Retinal pigment epithelial cell (primary cell): ENCODE data around the gene NMNAT2.

Source experiments
- DNase-seq: peaks from one replicate; pipeline ENCODE4 v3.0.0-alpha.2; 2010; ENCODE audit warnings: low read depth
- H3K4me3 ChIP-seq: 2 replicates; pipeline ENCODE4 v1.5.1; 2011; ENCODE audit warnings: mild to moderate bottlenecking, low read length, control low read depth, moderate library complexity
- CTCF ChIP-seq: conservative IDR thresholded peaks from 2 replicates; pipeline ENCODE4 v1.5.1; 2011; ENCODE audit warnings: low read depth, low read length, control low read depth, inconsistent platforms

The NMNAT2 gene

GRCh38 chr1:183331091-183331742, 87.0 kb downstream of the NMNAT2 start:
- no peak for DNase-seq
- no peak overlapping the region for H3K4me3 ChIP-seq
- peak; percentile 18 for TF ChIP-seq CTCF

GRCh38 chr1:183330335-183330734, 87.8 kb downstream of the NMNAT2 start:
- no peak for TF ChIP-seq CTCF
- no peak for DNase-seq

GRCh38 chr1:183328371-183328770, 89.8 kb downstream of the NMNAT2 start:
- no peak for DNase-seq
- H3K4me3 ChIP-seq = no peak overlapping the region
- TF ChIP-seq CTCF = no peak

More at GRCh38 chr1:183330335-183330734, 87.8 kb downstream of the NMNAT2 start:
- no peak overlapping the region for H3K4me3 ChIP-seq

GRCh38 chr1:183327434-183328290, 90.5 kb downstream of the NMNAT2 start:
- no peak for TF ChIP-seq CTCF
- no peak overlapping the region for H3K4me3 ChIP-seq
- no peak for DNase-seq

- DNase-seq = no peak
- TF ChIP-seq CTCF = no peak
- H3K4me3 ChIP-seq = no peak overlapping the region
These were observed 94.1 kb downstream of the NMNAT2 start for GRCh38 chr1:183323849-183324683.

- TF ChIP-seq CTCF = no peak
- H3K4me3 ChIP-seq = no peak overlapping the region
- no peak for DNase-seq
These were observed 98.6 kb downstream of the NMNAT2 start for GRCh38 chr1:183319606-183320005.
